RPMI8226 (cell line): ENCODE data around the gene ACSS3.
"Not testable (repeated sequence)": the region's sequence is repeated elsewhere in the genome, so short reads cannot be mapped to it uniquely, and the experiment has no call there.

ENCODE experiments used
- DNase-seq: peaks from one replicate; pipeline ENCODE4 v3.0.0-alpha.2; 2015

The ACSS3 gene

GRCh38 chr12:81095501-81096232 lies 17.8 kb downstream of the ACSS3 start:
- DNase-seq = no peak

GRCh38 chr12:81105687-81106086 lies 27.8 kb downstream of the ACSS3 start:
- no peak for DNase-seq

- DNase-seq = no peak
Measured at GRCh38 chr12:81114226-81114625, 36.3 kb downstream of the ACSS3 start.

- not testable (repeated sequence) for DNase-seq
Measured at GRCh38 chr12:81119069-81119468, 41.2 kb downstream of the ACSS3 start.

GRCh38 chr12:81120961-81121360 lies 43.1 kb downstream of the ACSS3 start:
- DNase-seq = no peak

GRCh38 chr12:81123611-81124010 lies 45.7 kb downstream of the ACSS3 start:
- no peak for DNase-seq

- no peak for DNase-seq
Measured at GRCh38 chr12:81125691-81126090, 47.8 kb downstream of the ACSS3 start.

- DNase-seq = peak; percentile 34
Measured at GRCh38 chr12:81128930-81129554, 51.2 kb downstream of the ACSS3 start.

- no peak for DNase-seq
Measured at GRCh38 chr12:81136519-81136918, 58.6 kb downstream of the ACSS3 start.

- no peak for DNase-seq
Measured at GRCh38 chr12:81137801-81138200, 59.9 kb downstream of the ACSS3 start.

GRCh38 chr12:81141217-81141616 lies 63.3 kb downstream of the ACSS3 start:
- no peak for DNase-seq

GRCh38 chr12:81143057-81143456 lies 65.2 kb downstream of the ACSS3 start:
- DNase-seq = no peak

- DNase-seq = no peak
Measured at GRCh38 chr12:81146228-81147225, 68.6 kb downstream of the ACSS3 start.

- no peak for DNase-seq
Measured at GRCh38 chr12:81147292-81147919, 69.5 kb downstream of the ACSS3 start.

GRCh38 chr12:81150382-81150781 lies 72.5 kb downstream of the ACSS3 start:
- no peak for DNase-seq

GRCh38 chr12:81159856-81160255 lies 82.0 kb downstream of the ACSS3 start:
- DNase-seq = no peak

- DNase-seq = no peak
Measured at GRCh38 chr12:81161680-81162079, 83.8 kb downstream of the ACSS3 start.

- DNase-seq = no peak
Measured at GRCh38 chr12:81162391-81163136, 84.7 kb downstream of the ACSS3 start.

GRCh38 chr12:81164827-81165226 lies 86.9 kb downstream of the ACSS3 start:
- DNase-seq = no peak

- no peak for DNase-seq
Measured at GRCh38 chr12:81166790-81167189, 88.9 kb downstream of the ACSS3 start.

GRCh38 chr12:81167694-81168093 lies 89.8 kb downstream of the ACSS3 start:
- DNase-seq = no peak

GRCh38 chr12:81168445-81168844 lies 90.6 kb downstream of the ACSS3 start:
- no peak for DNase-seq
